ENCODE results near the gene ALK.

ALK gene

DNA sequence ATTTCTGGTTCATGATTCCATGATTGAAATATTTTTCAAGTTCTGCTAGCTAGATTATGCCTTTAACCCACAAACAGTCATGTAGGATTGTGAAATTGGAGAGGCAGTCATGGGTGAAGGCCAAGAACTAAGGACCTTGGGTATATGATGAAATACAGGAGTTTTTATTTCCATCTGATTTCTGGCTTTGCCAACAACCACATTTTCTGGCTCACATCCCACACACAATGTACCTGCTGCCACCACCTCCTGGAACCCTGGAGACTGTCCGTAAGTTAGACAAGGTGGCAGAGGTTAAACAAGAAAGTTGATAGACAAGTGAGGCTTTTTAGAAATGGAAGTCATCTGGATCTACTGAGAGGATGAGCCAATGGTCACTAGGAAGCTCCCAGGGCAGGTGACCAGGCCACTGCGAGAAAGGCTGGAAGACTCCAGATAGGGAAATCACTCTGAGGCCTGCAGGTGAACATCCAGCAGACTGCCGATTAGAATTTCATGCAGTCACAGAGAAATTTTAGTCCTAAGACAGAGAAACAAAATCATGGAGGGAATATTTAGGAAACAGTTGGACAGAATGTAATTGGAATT is 402.0 kb downstream of the ALK start:
- TF ChIP-seq CTCF (IDR thresholded peaks at IDR 0.05; ENCODE audit: control insufficient read depth, insufficient read depth, low read depth, low read length, missing control alignments): no peak
- no peak overlapping the region for H3K4me3 ChIP-seq (ENCODE audit: control insufficient read depth, low read depth, low read length)
- DNase-seq (ENCODE audit: low read depth): peak; percentile 39

- no peak overlapping the region for H3K4me3 ChIP-seq (ENCODE audit: control insufficient read depth, low read depth, low read length)
- DNase-seq (ENCODE audit: low read depth): no peak
- TF ChIP-seq CTCF (IDR thresholded peaks at IDR 0.05; ENCODE audit: control insufficient read depth, insufficient read depth, low read depth, low read length, missing control alignments): no peak
Measured at GRCh38 chr2:29518646-29519337, 402.6 kb downstream of the ALK start.

DNA sequence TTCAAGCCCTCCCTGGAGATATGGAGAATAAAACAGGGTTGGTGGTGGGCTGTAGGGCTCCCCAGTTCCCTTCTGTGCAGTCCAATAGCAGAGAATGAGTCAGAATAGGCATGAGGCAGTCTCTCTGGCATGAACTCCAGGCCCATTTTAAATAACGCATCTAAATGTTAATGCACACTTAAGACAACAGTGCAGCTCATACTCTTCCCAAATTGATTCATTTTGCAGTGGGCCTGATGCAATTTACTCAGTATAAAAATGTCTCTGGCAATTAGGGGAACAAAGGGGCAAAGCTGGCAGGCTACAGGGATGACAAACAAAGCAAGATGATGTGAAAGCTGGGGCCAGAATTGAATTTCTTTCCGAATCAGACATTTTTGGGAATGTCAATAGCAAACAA is 403.4 kb downstream of the ALK start:
- DNase-seq (ENCODE audit: low read depth): no peak
- TF ChIP-seq CTCF (IDR thresholded peaks at IDR 0.05; ENCODE audit: control insufficient read depth, insufficient read depth, low read depth, low read length, missing control alignments): no peak
- H3K4me3 ChIP-seq (ENCODE audit: control insufficient read depth, low read depth, low read length): no peak overlapping the region

GRCh38 chr2:29517413-29517812 is 404.0 kb downstream of the ALK start:
- no peak for DNase-seq (ENCODE audit: low read depth)
- no peak overlapping the region for H3K4me3 ChIP-seq (ENCODE audit: control insufficient read depth, low read depth, low read length)
- TF ChIP-seq CTCF (IDR thresholded peaks at IDR 0.05; ENCODE audit: control insufficient read depth, insufficient read depth, low read depth, low read length, missing control alignments): no peak

- no peak overlapping the region for H3K4me3 ChIP-seq (ENCODE audit: control insufficient read depth, low read depth, low read length)
- DNase-seq (ENCODE audit: low read depth): no peak
- no peak for TF ChIP-seq CTCF (IDR thresholded peaks at IDR 0.05; ENCODE audit: control insufficient read depth, insufficient read depth, low read depth, low read length, missing control alignments)
Measured at GRCh38 chr2:29516767-29517166, 404.6 kb downstream of the ALK start.

DNA sequence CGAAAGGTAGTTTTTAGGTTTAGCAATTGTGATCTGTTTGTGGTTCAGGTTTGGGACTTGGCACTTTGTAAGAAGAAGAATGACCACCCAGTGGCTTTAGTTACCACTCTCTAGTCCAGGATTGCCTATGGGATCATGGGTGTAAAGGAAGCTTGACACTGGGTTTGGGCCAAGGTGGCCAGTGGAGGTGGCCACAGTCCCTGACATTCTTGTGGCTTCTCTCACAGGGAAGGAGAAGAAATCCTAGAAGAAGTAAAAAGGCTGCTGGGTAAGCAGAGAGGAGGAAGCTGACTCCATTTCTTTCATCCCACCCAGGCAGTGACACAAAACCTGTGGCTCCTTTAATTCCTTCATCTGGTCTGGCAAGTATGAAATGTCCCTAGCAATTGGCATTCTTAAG is 411.5 kb downstream of the ALK start:
- H3K4me3 ChIP-seq (ENCODE audit: control insufficient read depth, low read depth, low read length): no peak overlapping the region
- no peak for DNase-seq (ENCODE audit: low read depth)
- TF ChIP-seq CTCF (IDR thresholded peaks at IDR 0.05; ENCODE audit: control insufficient read depth, insufficient read depth, low read depth, low read length, missing control alignments): no peak

Data from AG09309 (cell line).